ENCODE measurements around the gene CACNA1I. TPM values are rescaled to one million over a fixed set of nuclear protein-coding genes. Genes with fewer than 3 reads are reported as not detected.

Gene CACNA1I
- total RNA-seq, 4 donors from 2014 or later = under 0.01 to 0.39 (median 0.33) TPM; not detected in 1

DNA sequence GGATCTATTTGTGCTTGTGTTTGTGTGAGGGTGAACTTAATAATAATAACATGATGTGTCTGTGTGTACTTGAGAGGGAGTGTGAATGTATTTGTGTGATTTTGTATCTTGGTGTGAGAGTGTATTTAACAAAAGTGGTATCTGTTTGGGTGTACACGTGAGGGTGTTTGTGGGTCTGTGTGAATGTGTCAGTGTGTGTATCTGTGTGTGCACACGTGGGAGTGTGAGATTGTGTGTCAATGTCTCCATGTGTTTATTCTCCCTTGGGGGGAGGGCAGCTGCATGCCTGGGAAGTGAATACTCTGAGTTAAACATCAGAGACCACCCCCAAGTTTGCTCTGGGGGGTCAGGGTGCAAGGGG is 23.0 kb upstream of the CACNA1I start:
- no peaks in the 10 kb centered on the region for H3K9me3 ChIP-seq
- TF ChIP-seq POLR2A (IDR thresholded peaks at IDR 0.05; ENCODE audit: low read depth) = no peak
- TF ChIP-seq EP300 (IDR thresholded peaks at IDR 0.05) = no peak
- TF ChIP-seq CTCF (IDR thresholded peaks at IDR 0.05) = no peak
- TF ChIP-seq POLR2AphosphoS5 (IDR thresholded peaks at IDR 0.05) = no peak
- WGBS = 44% methylated on average over 2 of the region's 2 CpGs

DNA sequence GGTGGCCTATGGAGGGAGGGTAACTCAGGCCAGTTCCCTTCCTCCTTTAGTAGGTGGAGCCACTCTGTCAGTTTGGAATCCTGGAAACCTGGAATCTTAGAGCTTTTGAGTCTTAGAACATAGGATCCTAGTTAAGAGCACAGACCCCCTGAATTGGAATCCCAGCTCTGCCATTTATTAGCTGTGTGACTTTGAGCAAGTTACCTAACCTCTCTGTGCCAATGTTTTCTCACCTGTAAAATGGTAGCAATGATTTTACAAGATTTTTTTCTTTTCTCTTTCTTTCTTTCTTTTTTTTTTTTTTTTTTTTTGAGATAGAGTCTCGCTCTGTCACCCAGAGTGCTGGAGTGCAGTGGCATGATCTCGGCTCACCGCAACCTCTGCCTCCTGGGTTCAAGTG is 17.1 kb upstream of the CACNA1I start:
- Histone ChIP-seq H3K27me3 (peaks cover 3 to 82% (median 23%) of the 10 kb centered on the region in 4 donors), H3K36me3 (no peaks in the 10 kb centered on the region), H3K4me3 (no peak overlapping the region), H3K9me3 (no peaks in the 10 kb centered on the region), H3K27ac (replicated peaks in 1 of 4) (no peak overlapping the region), H3K4me1 (peaks cover 7 to 16% (median 13%) of the 10 kb centered on the region in 4 donors)
- intact Hi-C loops (cut with DNase I) = no loop called here
- 100% methylated on average over 3 of the region's 3 CpGs for WGBS
- DNase-seq (ENCODE audit: extremely low spot score) = no peak
- TF ChIP-seq EP300 (IDR thresholded peaks at IDR 0.05) = no peak
- TF ChIP-seq POLR2A (IDR thresholded peaks at IDR 0.05; ENCODE audit: low read depth) = no peak
- no peak for TF ChIP-seq POLR2AphosphoS5 (IDR thresholded peaks at IDR 0.05)
- TF ChIP-seq CTCF (IDR thresholded peaks at IDR 0.05) = no peak

More for the DNA sequence above, 23.0 kb upstream of the CACNA1I start:
- Histone ChIP-seq H3K36me3 (no peaks in the 10 kb centered on the region), H3K27me3 (peaks cover 0 to 96% (median 3%) of the 10 kb centered on the region in 4 donors), H3K27ac (replicated peaks in 1 of 4) (no peak overlapping the region), H3K4me3 (no peak overlapping the region), H3K4me1 (peaks cover 0 to 6% (median 0%) of the 10 kb centered on the region in 4 donors)
- intact Hi-C loops (cut with DNase I) = no loop called here
- DNase-seq (ENCODE audit: extremely low spot score) = no peak

- Histone ChIP-seq H3K27ac (replicated peaks in 1 of 4) (no peak overlapping the region), H3K9me3 (no peaks in the 10 kb centered on the region), H3K27me3 (peaks cover 3 to 82% (median 27%) of the 10 kb centered on the region in 4 donors), H3K4me1 (peaks cover 9 to 19% (median 15%) of the 10 kb centered on the region in 4 donors), H3K36me3 (no peaks in the 10 kb centered on the region), H3K4me3 (no peak overlapping the region)
- WGBS = 68% methylated on average over 3 of the region's 3 CpGs
- DNase-seq (ENCODE audit: extremely low spot score) = no peak
- intact Hi-C loops (cut with DNase I) = no loop called here
- no peak for TF ChIP-seq CTCF (IDR thresholded peaks at IDR 0.05)
- TF ChIP-seq POLR2AphosphoS5 (IDR thresholded peaks at IDR 0.05) = no peak
- no peak for TF ChIP-seq EP300 (IDR thresholded peaks at IDR 0.05)
- TF ChIP-seq POLR2A (IDR thresholded peaks at IDR 0.05; ENCODE audit: low read depth) = no peak
These were observed 16.4 kb upstream of the CACNA1I start for GRCh38 chr22:39554151-39554550.

DNA sequence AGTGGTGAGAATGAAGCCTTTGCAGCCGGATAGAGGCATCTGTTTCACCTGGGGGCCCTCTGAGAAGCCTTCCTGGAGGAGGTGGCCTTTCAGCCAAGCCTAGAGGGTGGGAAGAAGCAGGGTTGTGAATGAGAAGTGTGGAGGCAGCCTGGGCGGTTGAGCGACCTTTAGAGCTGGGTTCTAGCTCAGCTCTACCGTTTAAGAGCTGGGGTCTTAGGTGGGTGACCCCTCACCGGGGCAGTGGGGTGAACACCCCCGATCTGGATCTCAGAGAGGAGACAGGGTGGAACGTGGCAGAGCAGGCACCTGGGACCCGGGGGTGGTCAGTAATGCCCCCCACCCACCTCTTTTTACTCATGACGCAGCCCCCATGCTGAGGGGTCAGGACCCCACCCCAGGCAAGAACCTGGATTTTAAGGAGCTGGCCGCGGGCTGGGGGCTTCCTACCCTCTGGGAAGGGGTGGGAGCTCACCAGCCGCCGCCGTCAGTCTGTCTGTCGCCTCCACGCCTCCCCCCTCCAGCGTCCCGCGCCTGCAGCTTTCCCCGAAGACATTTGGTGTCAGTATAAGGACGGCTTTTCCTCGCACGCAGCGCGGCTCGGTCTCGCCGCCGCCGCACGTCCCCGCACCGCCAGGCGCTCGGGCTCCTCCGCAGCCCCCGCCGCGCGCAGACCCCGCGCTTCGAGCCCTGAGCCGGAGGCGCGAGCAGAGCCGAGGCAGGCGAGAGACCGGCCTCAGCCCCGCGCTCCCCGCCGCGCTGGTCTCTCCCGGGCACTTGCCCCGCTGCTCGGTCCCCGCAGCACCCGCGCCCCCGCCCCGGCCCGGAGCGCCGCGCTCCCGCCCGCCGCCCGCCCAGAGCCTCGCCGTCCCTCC is 13.3 kb upstream of the CACNA1I start:
- peaks cover 9 to 19% (median 15%) of the 10 kb centered on the region in 4 donors for H3K4me1 ChIP-seq
- no peak for DNase-seq (ENCODE audit: extremely low spot score)
- peaks cover 3 to 80% (median 31%) of the 10 kb centered on the region in 4 donors for H3K27me3 ChIP-seq
- H3K36me3 ChIP-seq = no peaks in the 10 kb centered on the region
- no peak overlapping the region for H3K27ac ChIP-seq (replicated peaks in 1 of 4)
- H3K4me3 ChIP-seq = peak overlapping the region; percentile 37 to 55 (median 42)
- TF ChIP-seq CTCF (IDR thresholded peaks at IDR 0.05) = peak in 1 of 3 experiments; percentile 8
- no peak for TF ChIP-seq EP300 (IDR thresholded peaks at IDR 0.05)
- no peaks in the 10 kb centered on the region for H3K9me3 ChIP-seq
- WGBS = 8% methylated on average over 33 of the region's 72 CpGs
- intact Hi-C loops (cut with DNase I) = no loop called here

Data from esophagus muscularis mucosa (tissue), 4 donors.